HG02852 (cell line): Measurements from ENCODE around the gene NOXA1.
"Not testable (repeated sequence)": the region's sequence is repeated elsewhere in the genome, so short reads cannot be mapped to it uniquely, and the experiment has no call there.

Experiments
- ATAC-seq: cut with Tn5 transposase; IDR thresholded peaks from one replicate; pipeline ENCODE4 v1.9.1; 2021; ENCODE audit warnings: mild to moderate bottlenecking, moderate library complexity; ENCODE audit not compliant: unreplicated experiment

Gene NOXA1, protein sequence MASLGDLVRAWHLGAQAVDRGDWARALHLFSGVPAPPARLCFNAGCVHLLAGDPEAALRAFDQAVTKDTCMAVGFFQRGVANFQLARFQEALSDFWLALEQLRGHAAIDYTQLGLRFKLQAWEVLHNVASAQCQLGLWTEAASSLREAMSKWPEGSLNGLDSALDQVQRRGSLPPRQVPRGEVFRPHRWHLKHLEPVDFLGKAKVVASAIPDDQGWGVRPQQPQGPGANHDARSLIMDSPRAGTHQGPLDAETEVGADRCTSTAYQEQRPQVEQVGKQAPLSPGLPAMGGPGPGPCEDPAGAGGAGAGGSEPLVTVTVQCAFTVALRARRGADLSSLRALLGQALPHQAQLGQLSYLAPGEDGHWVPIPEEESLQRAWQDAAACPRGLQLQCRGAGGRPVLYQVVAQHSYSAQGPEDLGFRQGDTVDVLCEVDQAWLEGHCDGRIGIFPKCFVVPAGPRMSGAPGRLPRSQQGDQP

GRCh38 chr9:137422604-137423513, at the start of gene NOXA1, which contains the start of gene EXD3:
Gene NOXA1, plus strand, starts transcription at chr9:137423393. Its CDS starts 137 bp downstream, at chr9:137423530.
Gene EXD3, minus strand, starts transcription at chr9:137423162. Its CDS starts 27,805 bp downstream, at chr9:137395357.
- ATAC-seq, result peak; percentile 78

GRCh38 chr9:137373611-137373980, 49.6 kb upstream of the NOXA1 start:
- no peak for ATAC-seq

DNA sequence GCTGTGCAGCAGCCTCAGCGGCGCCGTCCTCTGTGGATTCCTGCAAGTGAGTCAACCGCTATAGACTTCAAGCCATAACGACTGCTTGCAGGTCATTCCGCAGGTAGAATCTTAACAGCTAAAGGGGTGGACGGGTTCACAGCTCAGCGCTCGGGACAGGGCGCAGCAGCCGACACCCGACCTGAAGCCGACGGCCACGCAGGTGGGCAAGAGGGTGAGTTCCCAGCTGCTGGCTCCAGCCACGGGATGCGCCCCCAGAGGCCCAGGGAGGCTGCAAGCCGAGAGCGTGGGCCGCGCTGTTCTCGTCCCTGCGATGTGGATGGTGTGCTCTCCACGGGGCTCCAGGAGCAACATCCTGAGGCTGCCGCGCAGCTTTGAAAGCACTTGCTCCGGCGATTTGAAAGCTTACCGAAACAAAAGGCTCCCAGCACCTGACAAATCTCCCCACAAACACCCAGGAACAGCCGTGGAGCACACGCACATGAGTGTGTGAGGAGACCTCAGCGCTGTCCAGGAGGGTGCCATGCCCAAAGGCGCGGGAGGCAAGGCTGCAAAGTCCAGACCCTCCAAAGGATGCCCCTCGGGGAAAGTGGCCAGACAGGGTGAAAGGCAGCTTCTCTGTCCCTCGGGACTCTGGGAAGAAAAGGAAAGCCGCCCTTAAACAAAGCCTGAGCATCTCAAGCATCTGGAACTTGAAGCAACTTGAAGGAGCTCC, 48.9 kb upstream of the NOXA1 start:
- no peak for ATAC-seq

- no peak for ATAC-seq
Observed at GRCh38 chr9:137375321-137376058, 47.7 kb upstream of the NOXA1 start.

- no peak for ATAC-seq
Observed at GRCh38 chr9:137376386-137376785, 46.8 kb upstream of the NOXA1 start.

DNA sequence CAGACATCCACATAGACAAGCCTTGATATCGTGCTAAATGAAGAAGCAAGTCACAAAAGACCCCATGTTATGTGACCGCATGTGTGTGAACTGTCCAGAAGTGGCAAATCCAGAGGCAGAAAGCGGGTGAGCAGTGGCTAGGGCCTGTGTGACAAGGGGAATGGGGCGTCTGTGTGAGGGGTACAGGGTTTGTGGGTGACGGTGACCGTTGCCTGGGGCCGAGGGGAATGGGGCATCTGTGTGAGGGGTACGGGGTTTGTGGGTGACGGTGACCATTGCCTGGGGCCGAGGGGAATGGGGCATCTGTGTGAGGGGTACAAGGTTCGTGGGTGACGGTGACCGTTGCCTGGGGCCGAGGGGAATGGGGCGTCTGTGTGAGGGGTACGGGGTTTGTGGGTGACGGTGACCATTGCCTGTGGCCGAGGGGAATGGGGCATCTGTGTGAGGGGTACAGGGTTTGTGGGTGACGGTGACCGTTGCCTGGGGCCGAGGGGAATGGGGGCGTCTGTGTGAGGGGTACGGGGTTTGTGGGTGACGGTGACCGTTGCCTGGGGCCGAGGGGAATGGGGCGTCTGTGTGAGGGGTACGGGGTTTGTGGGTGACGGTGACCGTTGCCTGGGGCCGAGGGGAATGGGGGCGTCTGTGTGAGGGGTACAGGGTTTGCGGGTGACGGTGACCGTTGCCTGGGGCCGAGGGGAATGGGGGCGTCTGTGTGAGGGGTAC, 44.3 kb upstream of the NOXA1 start:
- ATAC-seq, result not testable (repeated sequence)

DNA sequence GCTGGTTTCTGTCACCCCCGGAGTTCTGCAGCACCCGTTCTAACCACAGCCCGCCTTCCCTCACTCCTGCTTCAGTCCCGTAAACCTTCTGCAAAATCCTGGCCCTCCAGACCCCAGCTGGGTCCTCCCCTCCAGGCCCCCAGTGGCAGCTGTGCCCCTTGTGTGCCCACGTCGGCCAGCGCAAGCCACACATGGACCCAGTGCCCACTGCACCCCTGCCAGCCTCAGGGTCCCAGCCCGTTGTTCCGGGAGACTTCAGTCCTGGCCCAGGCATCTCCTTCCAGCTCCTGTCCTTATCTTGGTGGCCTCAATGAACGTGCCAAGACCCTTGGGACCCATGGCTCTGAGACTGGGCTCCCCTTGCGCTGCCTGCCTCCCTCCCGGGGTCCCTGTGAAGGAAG, 43.4 kb upstream of the NOXA1 start:
- no peak for ATAC-seq

DNA sequence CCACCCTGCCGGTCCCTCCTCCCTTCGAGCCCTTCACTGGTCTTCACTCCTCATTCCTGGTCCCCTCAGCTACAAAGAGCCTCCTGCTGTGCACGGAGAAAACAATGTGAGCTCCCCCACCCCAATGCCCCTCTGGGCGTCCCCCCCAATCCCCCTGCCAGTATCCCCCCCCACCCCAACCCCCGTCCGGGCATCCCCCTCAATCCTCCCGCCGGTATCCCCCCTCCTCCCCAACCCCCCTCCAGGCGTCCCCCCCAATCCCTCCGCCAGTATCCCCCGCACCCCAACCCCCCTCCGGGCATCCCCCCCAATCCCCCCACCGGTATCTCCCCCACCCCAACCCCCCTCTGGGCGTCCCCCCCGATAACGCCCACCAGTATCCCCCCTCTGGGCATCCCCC, 43.0 kb upstream of the NOXA1 start:
- no peak for ATAC-seq

DNA sequence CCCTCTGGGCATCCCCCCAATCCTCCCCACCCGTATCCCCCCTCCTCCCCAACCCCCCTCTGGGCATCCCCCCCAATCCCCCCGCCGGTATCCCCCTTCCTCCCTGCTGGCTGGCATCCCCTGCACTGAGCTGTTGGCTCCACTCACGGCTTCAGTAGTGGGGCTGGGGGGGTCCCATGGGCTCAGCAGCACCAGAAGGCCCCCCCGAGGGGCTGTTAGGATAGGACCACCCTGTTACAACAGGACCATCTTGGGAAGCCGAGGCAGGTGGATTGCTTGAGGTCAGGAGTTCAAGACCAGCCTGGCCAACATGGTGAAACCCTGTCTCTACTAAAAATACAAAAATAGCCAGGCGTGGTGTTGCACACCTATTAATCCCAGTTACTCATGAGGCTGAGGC, 42.6 kb upstream of the NOXA1 start:
- ATAC-seq, result no peak

- ATAC-seq, result no peak
Observed at GRCh38 chr9:137381501-137382443, 41.4 kb upstream of the NOXA1 start.

- ATAC-seq, result no peak
Observed at GRCh38 chr9:137382444-137383080, 40.6 kb upstream of the NOXA1 start.

DNA sequence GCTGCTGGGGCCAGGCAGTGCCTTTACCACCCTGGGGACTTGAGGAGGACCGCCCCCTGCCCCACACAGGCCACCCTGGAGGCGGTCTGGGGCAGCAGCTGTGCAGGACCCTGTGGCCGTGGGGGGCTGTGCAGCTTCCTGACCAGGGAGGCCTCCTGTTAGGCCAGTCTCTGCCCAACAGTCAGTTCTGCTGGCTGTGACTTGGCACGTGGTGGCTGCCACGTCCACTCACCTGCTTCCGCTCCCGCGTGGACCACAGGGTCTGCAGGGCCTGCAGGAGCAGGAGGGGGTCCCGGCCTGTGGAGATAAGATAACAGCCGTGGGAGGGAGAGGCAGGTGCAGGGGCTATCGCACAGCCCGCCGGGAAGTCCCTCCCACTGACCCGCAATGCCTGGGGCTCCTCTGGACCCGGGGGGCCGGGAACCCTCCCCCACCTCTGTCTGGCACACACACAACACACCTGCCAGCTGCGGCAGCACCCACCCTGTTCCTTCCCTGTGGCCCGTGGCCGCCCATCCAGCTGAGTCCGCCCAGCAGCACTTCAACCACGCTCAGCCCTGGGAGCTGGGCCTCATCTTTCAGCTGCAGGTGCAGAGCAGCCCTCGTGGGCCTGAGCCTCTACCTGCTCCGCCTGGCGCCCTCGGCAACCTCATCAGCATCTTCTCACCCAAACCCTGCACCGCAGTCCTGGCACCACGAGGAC, 40.0 kb upstream of the NOXA1 start:
- no peak for ATAC-seq

DNA sequence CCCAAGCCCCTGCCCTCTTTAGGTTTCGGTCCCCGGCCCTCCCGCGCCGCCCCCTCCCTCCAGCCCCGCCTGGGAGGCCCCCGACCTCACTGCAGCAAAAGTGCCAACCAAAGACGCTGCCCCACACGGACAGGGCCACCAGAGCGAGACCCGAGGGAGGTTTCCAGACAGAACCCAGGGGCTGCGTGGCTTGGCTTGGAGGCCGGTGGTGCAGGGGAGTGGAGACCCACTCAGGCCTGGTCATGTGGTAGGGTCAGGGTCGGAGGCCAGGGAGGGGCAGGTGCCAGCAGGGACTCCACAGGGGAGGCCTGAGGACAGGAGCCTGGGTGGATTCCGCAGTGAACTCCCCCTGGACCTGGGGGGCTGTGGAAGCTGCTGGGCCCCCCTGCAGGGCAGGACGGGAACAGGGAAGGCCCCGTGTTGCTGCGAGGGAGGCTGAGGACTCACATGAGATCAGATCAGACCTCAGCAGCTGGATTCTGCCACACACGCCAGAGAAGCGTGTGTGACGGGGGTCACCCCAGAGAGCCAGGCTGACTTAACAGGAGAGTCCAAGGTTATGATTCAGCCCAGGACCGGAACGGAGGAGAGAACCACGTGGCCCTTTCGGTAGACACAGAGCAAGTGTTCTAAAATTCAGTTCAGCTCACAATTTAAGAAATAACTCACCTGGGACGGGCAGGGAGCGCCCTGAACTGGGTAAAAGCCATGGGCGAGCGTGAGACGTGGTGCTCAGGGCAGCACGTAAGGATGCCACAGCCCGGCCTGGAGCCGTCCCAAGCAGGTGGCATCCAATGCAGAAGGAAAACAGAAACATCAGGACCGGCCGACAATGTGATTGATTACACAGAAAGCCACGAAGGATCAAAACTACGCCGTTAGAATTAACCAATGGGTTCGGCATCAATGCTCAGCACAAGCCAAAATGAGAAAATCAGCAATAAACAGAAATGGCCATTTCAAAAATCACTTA, 39.1 kb upstream of the NOXA1 start:
- no peak for ATAC-seq

DNA sequence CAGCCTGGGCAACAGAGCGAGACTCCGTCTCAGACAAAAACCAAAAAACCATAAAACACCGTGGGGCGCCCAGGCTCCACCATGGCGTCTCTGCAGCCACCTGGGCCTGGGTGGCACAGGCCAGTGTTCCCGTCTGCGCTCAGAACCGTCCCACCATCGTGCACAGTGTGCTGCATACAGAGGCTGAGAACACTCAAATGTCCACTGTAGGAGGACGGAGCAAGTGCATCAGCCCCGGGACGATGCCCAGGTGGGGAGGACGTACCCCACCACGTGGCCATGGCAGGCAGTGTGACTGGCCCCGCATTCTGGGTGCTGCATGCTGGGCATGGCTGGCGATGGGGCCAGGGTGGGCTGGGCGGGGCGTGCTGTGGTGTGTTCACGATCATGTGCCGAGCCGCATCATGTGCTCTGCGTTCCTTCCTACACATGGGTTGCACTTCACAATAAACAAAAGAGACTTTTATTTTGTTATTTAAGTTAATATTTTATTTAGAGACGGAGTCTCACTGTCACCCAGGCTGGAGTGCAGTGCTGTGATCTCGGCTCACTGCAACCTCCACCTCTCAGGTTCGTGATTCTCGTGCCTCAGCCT, 38.0 kb upstream of the NOXA1 start:
- no peak for ATAC-seq

- not testable (repeated sequence) for ATAC-seq
Observed at GRCh38 chr9:137386507-137387113, 36.6 kb upstream of the NOXA1 start.
